GM18951 (cell line): ENCODE measurements around the gene ADAD2.
"Not testable (repeated sequence)": the region's sequence is repeated elsewhere in the genome, so short reads cannot be mapped to it uniquely, and the experiment has no call there.

Experiments
- POLR2A ChIP-seq: IDR thresholded peaks from 4 replicates; pipeline ENCODE4 v1.6.1; 2011; ENCODE audit warnings: mild to moderate bottlenecking; ENCODE audit not compliant: insufficient read length, insufficient read depth; ENCODE audit errors: extremely low read depth
- in situ Hi-C: fragments of 300-500 bp; cut with MboI; formaldehyde crosslinking; loops from one replicate; pipeline ENCODE4 v1.12.0; 2022; ENCODE audit warnings: low sequenced_read_pairs, mixed read lengths, inconsistent platforms; ENCODE audit not compliant: unreplicated experiment

ADAD2 gene

GRCh38 chr16:84194470-84195200 lies 3.7 kb downstream of the ADAD2 start:
- no peak for TF ChIP-seq POLR2A
- in situ Hi-C loops = loop anchor here (25.0 kb wide), 1 partner anchor 232 kb away; the partner anchor contains the start of genes NECAB2 and OSGIN1

DNA sequence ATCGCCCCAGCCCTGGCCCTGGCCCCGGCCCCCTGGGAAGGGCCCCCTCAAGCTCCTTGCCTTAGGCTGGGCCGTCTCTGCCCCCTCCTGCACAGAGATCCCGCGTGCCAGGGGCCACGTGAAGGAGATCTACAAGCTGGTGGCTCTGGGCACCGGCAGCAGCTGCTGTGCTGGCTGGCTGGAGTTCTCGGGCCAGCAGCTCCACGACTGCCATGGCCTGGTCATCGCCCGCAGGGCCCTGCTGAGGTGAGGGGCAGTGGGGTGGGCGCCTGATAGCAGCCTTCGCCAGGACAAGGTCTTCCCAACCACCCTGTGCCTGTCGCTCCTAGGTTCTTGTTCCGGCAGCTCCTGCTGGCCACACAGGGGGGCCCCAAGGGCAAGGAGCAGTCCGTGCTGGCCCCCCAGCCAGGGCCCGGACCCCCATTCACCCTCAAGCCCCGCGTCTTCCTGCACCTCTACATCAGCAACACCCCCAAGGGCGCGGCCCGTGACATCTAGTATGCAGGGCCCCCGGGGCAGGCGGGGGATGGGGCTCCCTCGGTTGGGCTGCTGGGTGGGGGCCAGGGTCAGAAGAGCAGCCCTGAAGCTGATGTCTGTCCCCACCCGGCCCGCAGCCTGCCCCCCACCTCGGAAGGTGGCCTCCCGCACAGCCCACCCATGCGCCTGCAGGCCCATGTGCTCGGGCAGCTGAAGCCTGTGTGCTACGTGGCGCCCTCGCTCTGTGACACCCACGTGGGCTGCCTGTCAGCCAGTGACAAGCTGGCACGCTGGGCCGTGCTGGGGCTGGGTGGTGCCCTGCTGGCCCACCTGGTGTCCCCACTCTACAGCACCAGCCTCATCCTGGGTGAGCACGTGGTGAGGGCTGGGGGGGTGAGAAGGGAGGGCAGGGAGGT lies 4.5 kb downstream of the ADAD2 start:
- in situ Hi-C loops = loop anchor here (25.0 kb wide), 1 partner anchor 233 kb away; the partner anchor contains the start of genes NECAB2 and OSGIN1
- TF ChIP-seq POLR2A = no peak

DNA sequence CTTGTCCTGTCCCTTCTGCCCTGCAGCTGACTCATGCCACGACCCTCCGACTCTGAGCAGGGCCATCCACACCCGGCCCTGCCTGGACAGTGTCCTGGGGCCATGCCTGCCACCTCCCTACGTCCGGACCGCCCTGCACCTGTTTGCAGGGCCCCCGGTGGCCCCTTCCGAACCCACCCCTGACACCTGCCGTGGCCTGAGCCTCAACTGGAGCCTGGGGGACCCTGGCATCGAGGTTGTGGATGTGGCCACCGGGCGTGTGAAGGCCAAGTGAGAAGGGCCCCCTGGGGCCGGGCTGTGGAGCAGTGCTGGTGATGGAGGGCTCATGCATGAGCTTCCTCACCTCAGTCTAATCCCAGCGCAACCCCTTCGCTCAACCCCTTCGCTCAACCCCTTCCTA lies 5.1 kb downstream of the ADAD2 start:
- in situ Hi-C loops = loop anchor here (25.0 kb wide), 1 partner anchor 234 kb away; the partner anchor contains the start of genes NECAB2 and OSGIN1
- no peak for TF ChIP-seq POLR2A

GRCh38 chr16:84196727-84197394 lies 5.9 kb downstream of the ADAD2 start:
- TF ChIP-seq POLR2A = no peak
- in situ Hi-C loops = loop anchor here (25.0 kb wide), 1 partner anchor 235 kb away; the partner anchor contains the start of genes NECAB2 and OSGIN1

GRCh38 chr16:84197466-84198128 lies 6.6 kb downstream of the ADAD2 start:
- in situ Hi-C loops = loop anchor here (25.0 kb wide), 1 partner anchor 235 kb away; the partner anchor contains the start of genes NECAB2 and OSGIN1
- no peak for TF ChIP-seq POLR2A

DNA sequence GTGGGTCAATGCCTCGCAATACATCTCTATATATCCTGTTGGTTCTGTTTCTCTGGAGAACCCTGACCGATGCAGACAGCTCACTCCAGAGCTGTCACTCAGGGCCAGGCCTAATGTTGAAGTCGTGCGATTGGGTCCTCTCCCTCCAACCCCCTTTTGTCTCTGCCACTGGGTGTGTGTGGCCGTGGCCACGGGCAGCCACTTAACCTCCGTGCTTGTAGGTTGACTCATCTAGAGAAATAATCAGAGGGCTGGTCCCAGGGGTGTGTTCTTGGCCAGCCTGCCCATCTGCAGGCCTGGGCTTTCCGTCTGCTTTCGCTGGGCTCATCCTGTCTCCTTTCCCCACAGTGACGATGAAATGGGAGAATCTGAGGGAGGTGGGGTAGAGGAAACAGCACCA lies 7.4 kb downstream of the ADAD2 start:
- in situ Hi-C loops = loop anchor here (25.0 kb wide), 1 partner anchor 236 kb away; the partner anchor contains the start of genes NECAB2 and OSGIN1
- no peak for TF ChIP-seq POLR2A

- in situ Hi-C loops = loop anchor here (25.0 kb wide), 1 partner anchor 237 kb away; the partner anchor contains the start of genes NECAB2 and OSGIN1
- TF ChIP-seq POLR2A = no peak
Observed at GRCh38 chr16:84199097-84199496, 8.1 kb downstream of the ADAD2 start.

GRCh38 chr16:84199861-84200260 lies 8.9 kb downstream of the ADAD2 start:
- no peak for TF ChIP-seq POLR2A
- in situ Hi-C loops = loop anchor here (25.0 kb wide), 1 partner anchor 238 kb away; the partner anchor contains the start of genes NECAB2 and OSGIN1

DNA sequence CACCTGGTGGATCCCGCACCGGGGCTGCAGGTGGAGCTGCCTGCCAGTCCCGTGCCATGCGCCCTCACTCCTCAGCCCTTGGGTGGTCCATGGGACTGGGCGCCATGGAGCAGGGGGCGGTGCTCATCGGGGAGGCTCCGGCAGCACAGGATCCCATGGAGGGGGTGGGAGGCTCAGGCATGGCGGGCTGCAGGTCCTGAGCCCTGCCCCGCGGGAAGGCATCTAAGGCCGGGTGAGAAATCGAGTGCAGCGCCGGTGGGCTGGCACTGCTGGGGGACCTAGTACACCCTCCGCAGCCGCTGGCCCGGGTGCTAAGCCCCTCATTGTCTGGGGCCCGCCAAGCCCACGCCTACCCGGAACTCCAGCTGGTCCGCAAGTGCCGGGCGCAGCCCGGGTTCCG lies 13.6 kb downstream of the ADAD2 start:
- in situ Hi-C loops = not testable (repeated sequence)

- in situ Hi-C loops = not testable (repeated sequence)
Observed at GRCh38 chr16:84205123-84205522, 14.2 kb downstream of the ADAD2 start.

DNA sequence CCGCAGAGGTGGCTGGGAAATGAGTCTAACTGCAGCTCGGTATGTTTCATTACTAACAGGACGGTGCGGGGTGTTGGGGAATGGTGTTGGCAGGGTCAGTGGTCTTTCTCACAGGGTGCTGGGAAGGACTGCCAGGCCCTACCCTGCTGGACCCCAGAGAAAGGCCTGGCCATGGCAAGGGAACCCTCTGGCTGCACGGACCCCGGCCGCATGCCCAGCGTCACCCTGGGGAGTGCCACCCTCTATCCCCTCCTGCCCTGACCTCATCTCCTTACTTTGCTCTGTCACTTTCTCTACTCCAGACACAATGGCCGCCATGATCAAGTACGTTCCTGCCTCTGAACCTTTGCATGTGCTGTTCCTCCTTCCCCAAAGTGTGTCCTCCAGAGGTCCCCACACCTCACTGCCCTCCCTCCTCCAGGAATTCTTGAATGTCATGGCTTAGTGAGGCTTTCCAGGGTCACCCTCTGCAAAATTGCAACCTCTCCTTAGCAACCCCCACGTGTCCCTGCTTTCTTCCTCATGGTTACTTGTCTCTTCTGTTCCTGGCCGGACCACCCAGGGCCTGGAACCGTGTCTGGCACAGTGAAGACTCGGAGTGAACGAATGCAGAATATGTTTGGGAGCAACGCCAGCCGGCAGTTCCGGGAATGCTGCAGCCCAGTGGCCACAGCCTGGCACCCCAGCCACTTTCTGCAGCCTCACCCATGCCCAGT lies 15.2 kb downstream of the ADAD2 start:
- TF ChIP-seq POLR2A = no peak
- in situ Hi-C loops = no loop called here

DNA sequence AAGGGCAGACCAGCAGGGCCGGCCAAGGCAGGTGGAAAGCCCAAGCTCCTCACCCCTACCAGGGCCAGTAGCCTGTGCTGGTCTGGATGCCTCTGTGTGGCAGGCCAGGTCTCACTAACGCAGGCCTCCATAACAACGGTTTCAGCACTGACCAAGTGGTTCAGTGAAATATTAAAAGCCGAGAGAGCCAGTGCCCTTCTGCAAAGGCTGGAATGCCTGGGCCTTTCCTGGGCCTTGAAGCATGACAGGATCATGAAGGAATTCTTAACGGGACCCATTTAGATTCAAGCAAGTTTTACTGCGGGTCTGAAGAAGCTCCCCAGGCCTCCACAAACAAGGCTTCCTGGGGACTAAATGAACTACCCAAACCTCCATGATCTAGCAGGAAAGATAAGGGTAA lies 16.3 kb downstream of the ADAD2 start:
- no peak for TF ChIP-seq POLR2A
- in situ Hi-C loops = no loop called here

GRCh38 chr16:84207879-84208278 lies 16.9 kb downstream of the ADAD2 start:
- in situ Hi-C loops = no loop called here
- TF ChIP-seq POLR2A = no peak
